Pancreas (tissue), 10 donors: Measurements from ENCODE around the gene C16orf78. TPM values are rescaled to one million over a fixed set of nuclear protein-coding genes. Genes with fewer than 3 reads are reported as not detected.

Source experiments
- ATAC-seq, 4 donors: fragments of 200-7000 bp; cut with Tn5 transposase; one replicate each; pipeline versions ENCODE4 v1.8.0 to v1.9.1; 2020; ENCODE audit warnings: mild to moderate bottlenecking in 4 of 4, moderate library complexity in 4 of 4
- DNase-seq, 6 donors: peaks; one replicate each; pipeline ENCODE4 v3.0.0-alpha.2; 2020
- FAIRE-seq: peaks from 2 replicates; lab custom pipeline; 2012; peaks lifted over from hg19 to GRCh38; lab: Jason Lieb, UNC
- H3K27ac ChIP-seq, 4 donors: fragments of 200-600 bp; sonication (generic); 1 replicate in 3 of 4; 2 replicates in 1 of 4; pipeline versions ENCODE4 v1.5.0 to v1.8.0; 2020
- H3K27me3 ChIP-seq, 4 donors: fragments of 200-600 bp; one replicate each; pipeline ENCODE4 v1.8.0; 2021
- H3K36me3 ChIP-seq, 3 donors: fragments of 200-600 bp; sonication (generic) in 1 of 3; one replicate each; pipeline versions ENCODE4 v1.5.0 to v1.8.0; 2020 to 2021
- H3K4me1 ChIP-seq, 3 donors: fragments of 200-600 bp; one replicate each; pipeline ENCODE4 v1.8.0; 2021
- H3K4me3 ChIP-seq, 4 donors: fragments of 200-600 bp; sonication (generic) in 2 of 4; one replicate each; pipeline versions ENCODE4 v1.5.0 to v1.8.0; 2020 to 2021
- H3K9me3 ChIP-seq, 4 donors: fragments of 200-600 bp; one replicate each; pipeline ENCODE4 v1.8.0; 2021
- WGBS, 2 donors: extraction: QIAGEN DNeasy Blood & Tissue Kit; methylation state at CpG; one replicate each; pipeline ENCODE4 v1.1.7; 2013; 5-methylcytosine and 5-hydroxymethylcytosine counted together
- intact Hi-C, 3 donors: fragments of 100-400 bp; cut with DNase I; formaldehyde crosslinking; loops; one replicate each; pipeline versions ENCODE4 v1.11.1 to v1.14.2; 2022
- polyA plus RNA-seq, 2 donors: library from polyadenylated mRNA; stranded (reverse); fragments of 200-250 nt; gene quantifications; one replicate each; pipeline ENCODE4 v1.2.3, GENCODE V29; 2013
- total RNA-seq, 6 donors: library from RNA; stranded (reverse); fragmentation: NEBNext Ultra II Directional in 4 of 6; extraction: Animal tissue kit (Norgen Biotek cat#: 25700) in 4 of 6; gene quantifications; one replicate each; pipeline versions ENCODE4 v1.2.1 to v1.2.4, GENCODE V29; 2021 to 2023
- TF ChIP-seq, protein P1 (sequence below), 4 donors: fragments of 200-600 bp; sonication (generic) in 3 of 4; IDR thresholded peaks; one replicate each; pipeline versions ENCODE4 v1.5.0 to v1.8.0; 2021; ENCODE audit warnings: antibody characterized with exemption in 4 of 4
- donor health status: healthy with polysubstance abuse.
- donor health status: DM: no; HTN: no; CAD: no; lungs with moderate emphysema.
- donor health status: DM: no; HTN: no; CAD: no.
- donor health status: control.
- donor health status: control.
- donor health status: Bipolar disorder and iron deficiency.
- donor health status: DM: yes; HTN: yes; CAD: no.
- donor health status: DM: no; HTN: no; CAD: no.
- donor health status: DM: no; HTN: no; CAD: no.
- donor health status: DM: yes; HTN: yes; CAD: no.

The C16orf78 gene
- total and polyA plus RNA-seq, 8 donors, result not detected

DNA sequence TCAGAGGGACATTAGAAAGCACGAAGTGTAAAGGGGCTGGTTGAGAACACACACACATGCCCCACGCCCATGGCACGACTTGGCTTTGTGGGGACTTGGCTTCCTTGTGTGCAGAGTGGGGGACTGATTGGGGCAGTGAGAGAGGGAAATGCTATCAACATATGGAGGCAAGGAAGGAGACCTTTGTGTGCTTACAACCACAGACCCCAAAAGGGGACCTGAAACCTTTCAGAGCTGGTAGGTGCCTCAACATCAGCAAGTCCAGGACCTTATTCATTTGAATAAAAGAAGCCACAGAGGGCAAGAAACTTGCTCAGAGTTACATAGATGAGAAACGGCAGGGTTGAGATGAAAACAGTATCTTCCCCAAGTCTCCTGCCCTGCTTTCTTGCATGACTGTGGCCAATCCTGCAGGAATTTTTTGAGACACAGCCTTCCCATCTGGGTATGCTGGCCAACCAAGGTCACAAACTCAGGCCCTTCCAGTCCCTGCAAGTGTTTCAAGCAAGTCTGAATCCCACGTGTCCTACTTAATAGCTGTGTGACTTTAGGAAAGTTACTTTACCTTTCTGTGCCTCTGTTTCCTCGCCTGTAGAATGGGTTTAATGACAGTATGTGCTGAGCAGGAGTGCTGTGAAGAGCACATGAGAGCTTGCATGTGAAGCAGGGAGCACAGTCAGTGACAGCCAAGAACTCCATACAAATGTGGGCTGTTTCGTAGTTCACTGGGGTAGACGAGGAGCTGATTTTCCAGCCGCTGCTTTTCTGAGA is 26.2 kb downstream of the C16orf78 start:
- FAIRE-seq, result no peak
- Histone ChIP-seq H3K9me3 (no peaks in the 10 kb centered on the region), H3K27ac (no peak overlapping the region), H3K4me3 (no peak overlapping the region), H3K27me3 (no peaks in the 10 kb centered on the region), H3K4me1 (no peaks in the 10 kb centered on the region), H3K36me3 (no peaks in the 10 kb centered on the region)
- ATAC-seq, result no peak
- intact Hi-C loops, result no loop called here
- TF ChIP-seq, protein P1, sequence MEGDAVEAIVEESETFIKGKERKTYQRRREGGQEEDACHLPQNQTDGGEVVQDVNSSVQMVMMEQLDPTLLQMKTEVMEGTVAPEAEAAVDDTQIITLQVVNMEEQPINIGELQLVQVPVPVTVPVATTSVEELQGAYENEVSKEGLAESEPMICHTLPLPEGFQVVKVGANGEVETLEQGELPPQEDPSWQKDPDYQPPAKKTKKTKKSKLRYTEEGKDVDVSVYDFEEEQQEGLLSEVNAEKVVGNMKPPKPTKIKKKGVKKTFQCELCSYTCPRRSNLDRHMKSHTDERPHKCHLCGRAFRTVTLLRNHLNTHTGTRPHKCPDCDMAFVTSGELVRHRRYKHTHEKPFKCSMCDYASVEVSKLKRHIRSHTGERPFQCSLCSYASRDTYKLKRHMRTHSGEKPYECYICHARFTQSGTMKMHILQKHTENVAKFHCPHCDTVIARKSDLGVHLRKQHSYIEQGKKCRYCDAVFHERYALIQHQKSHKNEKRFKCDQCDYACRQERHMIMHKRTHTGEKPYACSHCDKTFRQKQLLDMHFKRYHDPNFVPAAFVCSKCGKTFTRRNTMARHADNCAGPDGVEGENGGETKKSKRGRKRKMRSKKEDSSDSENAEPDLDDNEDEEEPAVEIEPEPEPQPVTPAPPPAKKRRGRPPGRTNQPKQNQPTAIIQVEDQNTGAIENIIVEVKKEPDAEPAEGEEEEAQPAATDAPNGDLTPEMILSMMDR (IDR thresholded peaks at IDR 0.05), result no peak
- DNase-seq, result no peak
- 59 to 65% methylated on average over 9 of the region's 9 CpGs for WGBS, 2 donors

DNA sequence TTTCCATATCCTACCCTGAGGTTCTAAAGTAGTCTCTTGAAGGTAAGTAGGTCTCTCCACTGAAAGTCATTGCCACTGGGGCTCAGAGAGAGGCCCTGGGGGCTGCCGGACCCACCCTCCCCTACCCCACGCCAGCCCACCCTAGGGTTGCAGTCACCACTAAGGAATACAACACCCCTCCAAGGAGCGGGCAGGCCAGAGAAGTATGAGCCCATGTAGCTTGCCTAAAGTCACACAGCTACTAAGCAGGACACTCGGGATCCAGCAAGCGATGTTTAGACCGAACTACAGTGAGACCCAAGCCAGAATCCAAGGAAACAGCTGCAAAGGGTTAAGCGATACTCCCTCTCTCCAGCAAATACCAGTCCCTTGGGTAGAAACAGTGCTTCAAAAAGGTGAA is 27.0 kb downstream of the C16orf78 start:
- WGBS, 2 donors, result 78 to 90% methylated on average over 7 of the region's 7 CpGs
- Histone ChIP-seq H3K4me1 (no peaks in the 10 kb centered on the region), H3K9me3 (no peaks in the 10 kb centered on the region), H3K27me3 (no peaks in the 10 kb centered on the region), H3K27ac (no peak overlapping the region), H3K36me3 (no peaks in the 10 kb centered on the region), H3K4me3 (no peak overlapping the region)
- no peak for FAIRE-seq
- ATAC-seq, result no peak
- no peak for DNase-seq
- TF ChIP-seq, protein P1 (IDR thresholded peaks at IDR 0.05), result no peak
- intact Hi-C loops, result no loop called here

DNA sequence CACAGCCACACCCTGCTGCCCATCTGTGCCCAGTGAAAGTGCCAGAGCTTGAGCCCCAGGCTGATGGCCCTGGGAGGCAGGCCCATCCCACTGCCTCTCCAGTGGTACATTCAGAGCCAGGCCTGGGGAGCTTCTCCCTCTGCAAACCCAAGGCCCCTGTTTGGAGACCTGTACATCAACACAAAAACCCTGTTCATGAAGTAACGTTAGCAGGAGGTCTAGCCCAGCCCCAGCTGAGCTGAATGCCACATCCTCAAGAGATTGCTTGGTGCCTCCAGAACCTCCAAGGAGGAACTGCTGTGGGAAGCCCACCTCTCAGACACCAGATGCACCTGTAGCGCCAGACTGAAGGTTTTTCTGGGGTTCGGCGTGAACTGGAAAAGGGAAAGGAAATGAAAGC is 31.5 kb downstream of the C16orf78 start:
- Histone ChIP-seq H3K4me1 (no peaks in the 10 kb centered on the region), H3K9me3 (no peaks in the 10 kb centered on the region), H3K27me3 (no peaks in the 10 kb centered on the region), H3K4me3 (no peak overlapping the region), H3K27ac (no peak overlapping the region), H3K36me3 (no peaks in the 10 kb centered on the region)
- TF ChIP-seq, protein P1 (IDR thresholded peaks at IDR 0.05), result no peak
- DNase-seq, result no peak
- intact Hi-C loops, result loop anchor here in 1 of 3 donors (5.0 kb wide), 1 partner anchor 517 kb away; no protein-coding TSS in a partner anchor
- ATAC-seq, result no peak
- 73 to 79% methylated on average over 4 of the region's 4 CpGs for WGBS, 2 donors
- no peak for FAIRE-seq

DNA sequence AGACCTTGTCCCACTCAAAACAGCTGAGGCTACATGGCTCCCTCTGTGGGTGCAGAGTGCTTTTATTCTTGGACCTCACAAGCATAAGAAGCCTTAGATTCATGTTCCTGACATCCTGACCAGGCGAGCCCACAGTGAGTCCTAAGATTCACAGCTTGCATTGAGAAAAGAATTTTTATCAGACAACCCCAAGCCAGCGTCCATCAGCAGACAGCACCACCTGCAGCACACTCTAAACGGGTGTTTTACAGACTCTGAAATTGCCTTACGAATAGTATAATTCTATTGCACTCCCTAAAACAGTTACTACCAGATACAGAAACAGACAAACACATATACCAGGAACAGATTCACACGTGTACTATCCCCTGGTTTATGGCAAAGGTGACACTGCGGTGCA is 31.9 kb downstream of the C16orf78 start:
- no peak for FAIRE-seq
- H3K36me3 ChIP-seq, result no peaks in the 10 kb centered on the region
- no peaks in the 10 kb centered on the region for H3K4me1 ChIP-seq
- 41 to 53% methylated on average over 6 of the region's 6 CpGs for WGBS, 2 donors
- no peak for ATAC-seq
- H3K27me3 ChIP-seq, result no peaks in the 10 kb centered on the region
- H3K9me3 ChIP-seq, result no peaks in the 10 kb centered on the region
- intact Hi-C loops, result loop anchor here in 1 of 3 donors (5.0 kb wide), 1 partner anchor 517 kb away; no protein-coding TSS in a partner anchor
- H3K4me3 ChIP-seq, result no peak overlapping the region
- TF ChIP-seq, protein P1 (IDR thresholded peaks at IDR 0.05), result no peak
- no peak overlapping the region for H3K27ac ChIP-seq
- DNase-seq, result no peak
